HCT116 (cell line): ENCODE data around the gene PAAF1. TPM values are rescaled to one million over a fixed set of nuclear protein-coding genes. Genes with fewer than 3 reads are reported as not detected.
A peak's percentile ranks its signal among the peaks of the same experiment; 100 is the strongest.

Experiments used
- ATAC-seq: fragments of 200-7000 bp; cut with Tn5 transposase; 2 replicates; pipeline ENCODE4 v1.9.1; 2020; ENCODE audit warnings: mild to moderate bottlenecking, moderate library complexity
- BruUV-seq: library from RNA; stranded (reverse); fragments of 400-500 nt; replicated peaks from 2 replicates; lab custom pipeline; 2021; lab: Mats Ljungman, UMichigan
- CTCF ChIA-PET: fragments of 300-600 bp; sonication (Branson Sonifier 250); formaldehyde crosslinking; loops from one replicate; lab custom pipeline; 2021; ENCODE audit warnings: antibody characterized with exemption; lab: Charles Lee
- POLR2A ChIA-PET: fragments of 300-600, 350-600 bp; sonication (Branson Sonifier 250); formaldehyde crosslinking; loops from one replicate; lab custom pipeline; 2021; ENCODE audit warnings: antibody characterized with exemption; lab: Charles Lee
- RAD21 ChIA-PET, 2 experiments: fragments of 300-600 bp; sonication (Branson Sonifier 250); formaldehyde crosslinking; loops; one replicate each; lab custom pipeline; 2023; ENCODE audit warnings: low total read pairs in 2 of 2; ENCODE audit not compliant: uncharacterized antibody in 2 of 2, unreplicated experiment in 2 of 2, low non-redundant PET in 1 of 2; lab: Charles Lee
- DNase-seq: peaks from one replicate; pipeline ENCODE4 v3.0.0-alpha.2; 2010; ENCODE audit warnings: low read depth, low spot score
- H2AFZ ChIP-seq: fragments of 200-600 bp; shearing (Covaris generic), sonication (generic); 2 replicates; pipeline ENCODE4 v1.6.1; 2017; ENCODE audit warnings: low read depth, mixed run types, mixed read lengths, antibody characterized with exemption, low read length; ENCODE audit not compliant: poor library complexity, severe bottlenecking
- H3K27ac ChIP-seq: 2 replicates; pipeline ENCODE4 v1.5.1; 2012; ENCODE audit warnings: low read depth, low read length
- H3K27me3 ChIP-seq: fragments of 200-600 bp; sonication (generic); 2 replicates; pipeline ENCODE4 v1.6.1; 2016; ENCODE audit warnings: mixed run types, low read length, mixed read lengths; ENCODE audit not compliant: insufficient read depth
- H3K36me3 ChIP-seq, 2 experiments: fragments of 200-500 bp in 1 of 2; fragments of 200-600 bp in 1 of 2; sonication (Bioruptor generic) in 1 of 2; sonication (generic) in 1 of 2; 2 replicates each; pipeline versions ENCODE4 v1.5.1 to v1.6.1; 2014 to 2016; ENCODE audit warnings: low read length in 2 of 2, inconsistent platforms in 1 of 2, mixed read lengths in 1 of 2, mixed run types in 1 of 2; ENCODE audit not compliant: insufficient read depth in 2 of 2, control insufficient read depth in 1 of 2
- H3K4me1 ChIP-seq, 2 experiments: fragments of 200-600 bp in 1 of 2; sonication (generic) in 1 of 2; 2 replicates each; pipeline versions ENCODE4 v1.5.1 to v1.6.1; 2012 to 2017; ENCODE audit warnings: low read length in 2 of 2, inconsistent platforms in 1 of 2, mild to moderate bottlenecking in 1 of 2, mixed read lengths in 1 of 2, mixed run types in 1 of 2, moderate library complexity in 1 of 2; ENCODE audit not compliant: insufficient read depth in 2 of 2, control insufficient read depth in 1 of 2
- H3K4me2 ChIP-seq: fragments of 200-600 bp; sonication (generic); 2 replicates; pipeline ENCODE4 v1.6.1; 2017; ENCODE audit warnings: mixed run types, low read length, mixed read lengths
- H3K4me3 ChIP-seq, 2 experiments: fragments of 200-600 bp in 1 of 2; sonication (generic) in 1 of 2; replicated peaks in 1 of 2; 2 replicates each; pipeline ENCODE4 v1.5.1; 2011 to 2016; ENCODE audit warnings: low read length in 2 of 2, control low read depth in 1 of 2, low read depth in 1 of 2, mild to moderate bottlenecking in 1 of 2, mixed read lengths in 1 of 2, mixed run types in 1 of 2
- H3K79me2 ChIP-seq: fragments of 200-600 bp; sonication (generic); 2 replicates; pipeline ENCODE4 v1.6.1; 2017; ENCODE audit warnings: mild to moderate bottlenecking, mixed run types, low read length, moderate library complexity, mixed read lengths; ENCODE audit not compliant: insufficient read depth
- H3K9ac ChIP-seq: fragments of 200-600 bp; sonication (generic); 2 replicates; pipeline ENCODE4 v1.6.1; 2016; ENCODE audit warnings: low read length, mixed read lengths
- H3K9me2 ChIP-seq: fragments of 200-600 bp; sonication (generic), shearing (Covaris generic); 2 replicates; pipeline ENCODE4 v1.6.1; 2017; ENCODE audit warnings: mixed run types, mild to moderate bottlenecking, moderate library complexity; ENCODE audit not compliant: insufficient read depth
- H3K9me3 ChIP-seq, 2 experiments: fragments of 200-500 bp in 1 of 2; fragments of 200-600 bp in 1 of 2; sonication (Bioruptor generic) in 1 of 2; sonication (generic) in 1 of 2; 2 replicates each; pipeline ENCODE4 v1.6.1; 2014 to 2017; ENCODE audit warnings: low read length in 2 of 2, mixed read lengths in 2 of 2, inconsistent platforms in 1 of 2, low read depth in 1 of 2, mild to moderate bottlenecking in 1 of 2, mixed run types in 1 of 2, moderate library complexity in 1 of 2; ENCODE audit not compliant: control insufficient read depth in 1 of 2, insufficient read depth in 1 of 2
- H4K20me1 ChIP-seq: fragments of 200-600 bp; sonication (generic), shearing (Covaris generic); 2 replicates; pipeline ENCODE4 v1.6.1; 2017; ENCODE audit warnings: mixed run types, mild to moderate bottlenecking, moderate library complexity; ENCODE audit not compliant: insufficient read depth
- ELF1 ChIP-seq: IDR thresholded peaks from 2 replicates; pipeline ENCODE4 v1.6.1; 2012; ENCODE audit warnings: low read depth, borderline replicate concordance
- EZH2phosphoT487 ChIP-seq: fragments of 200-600 bp; IDR thresholded peaks from 2 replicates; pipeline ENCODE4 v1.6.1; 2018; ENCODE audit warnings: antibody characterized with exemption, borderline replicate concordance
- FOSL1 ChIP-seq: IDR thresholded peaks from 2 replicates; pipeline ENCODE4 v1.6.1; 2012; ENCODE audit warnings: low read depth
- JUND ChIP-seq: IDR thresholded peaks from 2 replicates; pipeline ENCODE4 v1.6.1; 2012
- POLR2AphosphoS5 ChIP-seq: IDR thresholded peaks from 2 replicates; pipeline ENCODE4 v1.6.1; 2011; ENCODE audit warnings: mild to moderate bottlenecking, low read depth, low read length, moderate library complexity
- RAD21 ChIP-seq: IDR thresholded peaks from 2 replicates; pipeline ENCODE4 v1.6.1; 2012; ENCODE audit warnings: low read depth, mild to moderate bottlenecking
- SP1 ChIP-seq: IDR thresholded peaks from 2 replicates; pipeline ENCODE4 v1.6.1; 2012; ENCODE audit warnings: low read depth
- TCF7L2 ChIP-seq: IDR thresholded peaks from 2 replicates; pipeline ENCODE4 v1.7.0; 2011; ENCODE audit warnings: borderline replicate concordance, inconsistent platforms; ENCODE audit not compliant: insufficient read depth, insufficient read length; ENCODE audit errors: extremely low read depth
- YY1 ChIP-seq: IDR thresholded peaks from 2 replicates; pipeline ENCODE4 v1.6.1; 2011; ENCODE audit warnings: low read length, low read depth, moderate library complexity, mild to moderate bottlenecking; ENCODE audit not compliant: insufficient replicate concordance; ENCODE audit errors: extremely low read depth
- ZNF274 ChIP-seq: fragments of 200-500 bp; sonication (Bioruptor generic); IDR thresholded peaks from 2 replicates; pipeline ENCODE4 v1.6.1; 2014; ENCODE audit warnings: mild to moderate bottlenecking, low read depth, low read length, inconsistent platforms
- intact Hi-C: fragments of 100-400 bp; cut with micrococcal nuclease; formaldehyde crosslinking; loops from 2 replicates; pipeline ENCODE4 v1.10.0; 2022
- total RNA-seq: library from RNA; stranded (reverse); gene quantifications from one replicate; pipeline ENCODE4 v1.2.1, GENCODE V29; 2021; ENCODE audit not compliant: unreplicated experiment
- TF ChIP-seq, protein P1 (sequence below), 3 experiments: fragments of 200-600 bp in 1 of 3; sonication (generic) in 1 of 3; IDR thresholded peaks in 2 of 3; conservative IDR thresholded peaks in 1 of 3; 2 replicates each; pipeline ENCODE4 v1.5.1; 2012 to 2017; ENCODE audit warnings: low read depth in 2 of 3, low read length in 2 of 3, antibody characterized with exemption in 1 of 3, borderline replicate concordance in 1 of 3, control low read depth in 1 of 3, mild to moderate bottlenecking in 1 of 3, mixed read lengths in 1 of 3, mixed run types in 1 of 3, moderate library complexity in 1 of 3; ENCODE audit not compliant: insufficient read depth in 1 of 3
- TF ChIP-seq, protein P2 (sequence below): IDR thresholded peaks from 2 replicates; pipeline ENCODE4 v1.6.1; 2012
- TF ChIP-seq, protein P3 (sequence below): IDR thresholded peaks from 2 replicates; pipeline ENCODE4 v1.6.1; 2012; ENCODE audit warnings: low read depth
- TF ChIP-seq, protein P4 (sequence below): IDR thresholded peaks from 2 replicates; pipeline ENCODE4 v1.6.1; 2011; ENCODE audit warnings: mild to moderate bottlenecking, low read length, moderate library complexity; ENCODE audit not compliant: insufficient replicate concordance; ENCODE audit errors: extremely low read depth

The PAAF1 gene
- total RNA-seq, 1 experiment from 2014 or later: 15.5 TPM

DNA sequence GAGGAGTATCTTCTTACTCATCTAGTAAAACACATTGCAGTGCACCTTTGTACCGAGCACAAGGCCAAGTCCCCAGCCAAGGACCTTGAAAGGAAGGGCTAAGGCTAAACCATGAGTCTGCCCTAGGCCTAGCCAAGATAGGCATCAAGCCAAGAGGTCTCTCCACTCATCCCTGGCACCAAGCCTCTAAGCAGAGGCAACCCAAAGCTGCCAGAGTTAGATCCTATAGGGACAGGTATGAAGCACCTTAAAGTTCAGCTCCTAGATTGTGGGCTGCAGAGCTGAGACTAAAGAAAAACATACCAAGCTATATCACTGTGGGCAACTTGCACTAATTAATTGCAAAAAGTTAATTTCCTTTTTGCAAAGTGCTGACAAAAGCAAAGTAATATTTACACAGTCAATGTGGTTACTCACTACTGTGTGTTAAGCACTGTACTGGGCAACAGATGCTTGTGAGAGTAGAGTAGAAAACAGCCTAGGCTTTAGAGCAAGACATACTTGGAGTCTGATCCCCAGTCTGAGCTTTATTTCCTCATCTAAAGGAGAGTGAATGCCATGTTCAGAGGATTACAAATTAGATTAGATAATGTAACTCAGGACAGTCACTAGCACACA is 7.4 kb upstream of the PAAF1 start:
- no peak for TF ChIP-seq RAD21
- no peak for TF ChIP-seq SP1
- TF ChIP-seq TCF7L2: no peak
- TF ChIP-seq, protein P1, sequence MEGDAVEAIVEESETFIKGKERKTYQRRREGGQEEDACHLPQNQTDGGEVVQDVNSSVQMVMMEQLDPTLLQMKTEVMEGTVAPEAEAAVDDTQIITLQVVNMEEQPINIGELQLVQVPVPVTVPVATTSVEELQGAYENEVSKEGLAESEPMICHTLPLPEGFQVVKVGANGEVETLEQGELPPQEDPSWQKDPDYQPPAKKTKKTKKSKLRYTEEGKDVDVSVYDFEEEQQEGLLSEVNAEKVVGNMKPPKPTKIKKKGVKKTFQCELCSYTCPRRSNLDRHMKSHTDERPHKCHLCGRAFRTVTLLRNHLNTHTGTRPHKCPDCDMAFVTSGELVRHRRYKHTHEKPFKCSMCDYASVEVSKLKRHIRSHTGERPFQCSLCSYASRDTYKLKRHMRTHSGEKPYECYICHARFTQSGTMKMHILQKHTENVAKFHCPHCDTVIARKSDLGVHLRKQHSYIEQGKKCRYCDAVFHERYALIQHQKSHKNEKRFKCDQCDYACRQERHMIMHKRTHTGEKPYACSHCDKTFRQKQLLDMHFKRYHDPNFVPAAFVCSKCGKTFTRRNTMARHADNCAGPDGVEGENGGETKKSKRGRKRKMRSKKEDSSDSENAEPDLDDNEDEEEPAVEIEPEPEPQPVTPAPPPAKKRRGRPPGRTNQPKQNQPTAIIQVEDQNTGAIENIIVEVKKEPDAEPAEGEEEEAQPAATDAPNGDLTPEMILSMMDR (IDR thresholded peaks at IDR 0.05 in 2 of 3, conservative IDR thresholded peaks at IDR 0.05 in 1 of 3; ENCODE audit: borderline replicate concordance in 1 of 3, insufficient read depth in 1 of 3, low read depth in 2 of 3, low read length in 2 of 3): no peak
- TF ChIP-seq, protein P2, sequence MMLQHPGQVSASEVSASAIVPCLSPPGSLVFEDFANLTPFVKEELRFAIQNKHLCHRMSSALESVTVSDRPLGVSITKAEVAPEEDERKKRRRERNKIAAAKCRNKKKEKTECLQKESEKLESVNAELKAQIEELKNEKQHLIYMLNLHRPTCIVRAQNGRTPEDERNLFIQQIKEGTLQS: no peak
- no peak for TF ChIP-seq FOSL1
- TF ChIP-seq ELF1: no peak
- TF ChIP-seq, protein P3, sequence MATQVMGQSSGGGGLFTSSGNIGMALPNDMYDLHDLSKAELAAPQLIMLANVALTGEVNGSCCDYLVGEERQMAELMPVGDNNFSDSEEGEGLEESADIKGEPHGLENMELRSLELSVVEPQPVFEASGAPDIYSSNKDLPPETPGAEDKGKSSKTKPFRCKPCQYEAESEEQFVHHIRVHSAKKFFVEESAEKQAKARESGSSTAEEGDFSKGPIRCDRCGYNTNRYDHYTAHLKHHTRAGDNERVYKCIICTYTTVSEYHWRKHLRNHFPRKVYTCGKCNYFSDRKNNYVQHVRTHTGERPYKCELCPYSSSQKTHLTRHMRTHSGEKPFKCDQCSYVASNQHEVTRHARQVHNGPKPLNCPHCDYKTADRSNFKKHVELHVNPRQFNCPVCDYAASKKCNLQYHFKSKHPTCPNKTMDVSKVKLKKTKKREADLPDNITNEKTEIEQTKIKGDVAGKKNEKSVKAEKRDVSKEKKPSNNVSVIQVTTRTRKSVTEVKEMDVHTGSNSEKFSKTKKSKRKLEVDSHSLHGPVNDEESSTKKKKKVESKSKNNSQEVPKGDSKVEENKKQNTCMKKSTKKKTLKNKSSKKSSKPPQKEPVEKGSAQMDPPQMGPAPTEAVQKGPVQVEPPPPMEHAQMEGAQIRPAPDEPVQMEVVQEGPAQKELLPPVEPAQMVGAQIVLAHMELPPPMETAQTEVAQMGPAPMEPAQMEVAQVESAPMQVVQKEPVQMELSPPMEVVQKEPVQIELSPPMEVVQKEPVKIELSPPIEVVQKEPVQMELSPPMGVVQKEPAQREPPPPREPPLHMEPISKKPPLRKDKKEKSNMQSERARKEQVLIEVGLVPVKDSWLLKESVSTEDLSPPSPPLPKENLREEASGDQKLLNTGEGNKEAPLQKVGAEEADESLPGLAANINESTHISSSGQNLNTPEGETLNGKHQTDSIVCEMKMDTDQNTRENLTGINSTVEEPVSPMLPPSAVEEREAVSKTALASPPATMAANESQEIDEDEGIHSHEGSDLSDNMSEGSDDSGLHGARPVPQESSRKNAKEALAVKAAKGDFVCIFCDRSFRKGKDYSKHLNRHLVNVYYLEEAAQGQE: no peak
- no peak for TF ChIP-seq ZNF274
- no peak; the same call in 1 of the 2 replicates for TF ChIP-seq POLR2AphosphoS5
- TF ChIP-seq, protein P4, sequence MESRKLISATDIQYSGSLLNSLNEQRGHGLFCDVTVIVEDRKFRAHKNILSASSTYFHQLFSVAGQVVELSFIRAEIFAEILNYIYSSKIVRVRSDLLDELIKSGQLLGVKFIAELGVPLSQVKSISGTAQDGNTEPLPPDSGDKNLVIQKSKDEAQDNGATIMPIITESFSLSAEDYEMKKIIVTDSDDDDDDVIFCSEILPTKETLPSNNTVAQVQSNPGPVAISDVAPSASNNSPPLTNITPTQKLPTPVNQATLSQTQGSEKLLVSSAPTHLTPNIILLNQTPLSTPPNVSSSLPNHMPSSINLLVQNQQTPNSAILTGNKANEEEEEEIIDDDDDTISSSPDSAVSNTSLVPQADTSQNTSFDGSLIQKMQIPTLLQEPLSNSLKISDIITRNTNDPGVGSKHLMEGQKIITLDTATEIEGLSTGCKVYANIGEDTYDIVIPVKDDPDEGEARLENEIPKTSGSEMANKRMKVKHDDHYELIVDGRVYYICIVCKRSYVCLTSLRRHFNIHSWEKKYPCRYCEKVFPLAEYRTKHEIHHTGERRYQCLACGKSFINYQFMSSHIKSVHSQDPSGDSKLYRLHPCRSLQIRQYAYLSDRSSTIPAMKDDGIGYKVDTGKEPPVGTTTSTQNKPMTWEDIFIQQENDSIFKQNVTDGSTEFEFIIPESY: no peak
- no peak for TF ChIP-seq JUND
- TF ChIP-seq EZH2phosphoT487: no peak
- no peak for TF ChIP-seq YY1
- no peak overlapping the region for H3K27ac ChIP-seq
- no peaks in the 10 kb centered on the region for H4K20me1 ChIP-seq
- H3K27me3 ChIP-seq: no peaks in the 10 kb centered on the region
- H3K4me3 ChIP-seq: no peak overlapping the region
- intact Hi-C loops: no loop called here
- no peak overlapping the region for H3K4me2 ChIP-seq
- no peaks in the 10 kb centered on the region for H3K9me3 ChIP-seq
- no peak overlapping the region for H3K9ac ChIP-seq
- ChIA-PET POLR2A (interaction anchor here (1.2 kb wide), 1 partner anchor 81 kb away, joined by 3 read pairs; no protein-coding TSS in a partner anchor), RAD21 (no interaction called here), CTCF (no interaction called here)
- no peaks in the 10 kb centered on the region for H3K9me2 ChIP-seq
- ATAC-seq: 0 out of 2 replicates have a peak, but pooled peaks have one; percentile 16
- no TSS peak for BruUV-seq
- H3K36me3 ChIP-seq: peaks cover 15 to 20% of the 10 kb centered on the region in 2 experiments; a peak in 3 of 4 replicates
- H3K4me1 ChIP-seq: peaks cover 0 to 10% of the 10 kb centered on the region in 2 experiments; a peak in 2 of 4 replicates
- no peak overlapping the region for H2AFZ ChIP-seq
- DNase-seq: no peak
- H3K79me2 ChIP-seq: peaks cover 18% of the 10 kb centered on the region
